ENCODE results near the gene OR7C1.

- TF ChIP-seq CTCF (IDR thresholded peaks at IDR 0.05; ENCODE audit: low read length) (no peak), EZH2 (IDR thresholded peaks at IDR 0.05; ENCODE audit: borderline replicate concordance, low read length) (no peak)
These were observed at the start of gene OR7C1, which contains the start of gene OR7A5 for GRCh38 chr19:14835011-14835410.

Measured in OCI-LY1 (cell line).